ENCODE measurements around the gene AKR7A3. TPM values are rescaled to one million over a fixed set of nuclear protein-coding genes. Genes with fewer than 3 reads are reported as not detected.
A peak's percentile ranks its signal among the peaks of the same experiment; 100 is the strongest.
"Not testable (repeated sequence)": the region's sequence is repeated elsewhere in the genome, so short reads cannot be mapped to it uniquely, and the experiment has no call there.

The AKR7A3 gene
- polyA plus RNA-seq, 1 donor from 2014 or later = 0.20 TPM

DNA sequence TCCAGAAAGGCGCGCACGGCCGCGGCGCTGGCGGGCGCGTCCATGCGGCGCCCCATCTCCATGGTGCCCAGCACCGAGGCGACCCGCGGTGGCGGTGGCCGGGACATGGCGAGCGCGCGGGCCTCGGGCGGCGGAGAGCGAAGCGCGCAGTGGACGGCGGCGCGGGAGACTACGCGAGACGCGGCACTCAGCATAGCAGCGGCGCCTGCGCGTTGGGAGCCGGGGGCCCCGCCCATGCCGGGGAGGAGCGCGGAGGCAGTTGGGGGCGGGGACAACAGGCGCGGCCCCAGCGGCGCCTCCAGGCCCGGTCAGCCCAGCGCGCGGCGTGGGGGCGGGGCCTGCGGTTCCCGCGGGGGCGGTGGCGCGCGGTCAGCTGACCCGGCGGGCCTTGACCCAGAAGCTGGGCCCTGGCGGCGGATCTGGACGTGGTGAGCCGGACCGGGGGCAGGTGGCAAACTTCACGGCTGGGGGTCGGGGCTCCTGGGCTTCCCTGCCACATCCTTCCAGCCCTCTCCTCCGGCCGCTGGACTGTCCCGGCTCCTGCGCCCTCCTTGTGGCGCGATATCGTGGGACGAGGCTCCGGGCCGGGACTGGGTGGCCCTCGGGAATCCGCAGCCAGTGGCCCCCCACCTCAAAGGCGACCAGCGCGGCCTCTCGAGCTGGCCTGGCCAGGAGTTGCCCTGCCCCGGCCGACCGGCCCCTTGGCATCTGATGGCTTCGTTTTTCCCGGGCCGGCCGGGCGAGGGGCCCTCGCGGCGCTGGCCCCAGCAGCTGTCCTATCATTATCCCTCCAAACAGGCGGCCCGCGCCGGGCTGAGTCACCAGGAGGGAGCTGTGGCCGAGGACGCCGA, 23.6 kb upstream of the AKR7A3 start, which contains the start of the genes AKR7A2 and SLC66A1:
TSS of gene AKR7A2 (minus strand) at position 214 of the 851 bp plus-strand sequence. CDS start at position 194, 20 bp downstream.
TSS of gene SLC66A1 (plus strand) at position 396 of the 851 bp plus-strand sequence. CDS start 5,352 bp downstream, outside the sequence.
- Mint-ChIP-seq H3K27me3 (no peaks in the 10 kb centered on the region), H3K27ac (peak within 1 kb of the TSS; percentile 94 to 98 (median 96)), H3K36me3 (peaks cover 6% of the 10 kb centered on the region), H3K4me3 (peak within 1 kb of the TSS; percentile 84 to 94 (median 91)), H3K9me3 (no peaks in the 10 kb centered on the region), H3K4me1 (peaks cover 45 to 54% (median 46%) of the 10 kb centered on the region in 3 donors)

GRCh38 chr1:19311503-19311930, 22.9 kb upstream of the AKR7A3 start:
- peaks cover 42 to 53% (median 45%) of the 10 kb centered on the region in 3 donors for H3K4me1 Mint-ChIP-seq
- peaks cover 8% of the 10 kb centered on the region for H3K36me3 Mint-ChIP-seq
- H3K9me3 Mint-ChIP-seq = no peaks in the 10 kb centered on the region
- H3K4me3 Mint-ChIP-seq = peak overlapping the region; percentile 62 to 94 (median 88)
- peak overlapping the region in 2 of 3 donors; percentile 3 to 48 for H3K27ac Mint-ChIP-seq
- no peaks in the 10 kb centered on the region for H3K27me3 Mint-ChIP-seq

- Mint-ChIP-seq H3K9me3 (no peaks in the 10 kb centered on the region), H3K27ac (peak overlapping the region in 2 of 3 donors; percentile 3 to 48)
Observed at GRCh38 chr1:19310720-19311502, 22.3 kb upstream of the AKR7A3 start.

GRCh38 chr1:19310061-19310460, 21.5 kb upstream of the AKR7A3 start:
- Mint-ChIP-seq H3K36me3 (peaks cover 8% of the 10 kb centered on the region), H3K27me3 (no peaks in the 10 kb centered on the region), H3K4me3 (peak overlapping the region; percentile 5 to 84 (median 44)), H3K4me1 (peaks cover 29 to 38% (median 34%) of the 10 kb centered on the region in 3 donors), H3K9me3 (no peaks in the 10 kb centered on the region), H3K27ac (peak overlapping the region in 1 of 3 donors; percentile 3)

More at GRCh38 chr1:19310720-19311502, 22.3 kb upstream of the AKR7A3 start:
- peaks cover 8% of the 10 kb centered on the region for H3K36me3 Mint-ChIP-seq
- H3K4me3 Mint-ChIP-seq = peak overlapping the region; percentile 62 to 94 (median 88)
- peaks cover 35 to 47% (median 40%) of the 10 kb centered on the region in 3 donors for H3K4me1 Mint-ChIP-seq
- H3K27me3 Mint-ChIP-seq = no peaks in the 10 kb centered on the region

DNA sequence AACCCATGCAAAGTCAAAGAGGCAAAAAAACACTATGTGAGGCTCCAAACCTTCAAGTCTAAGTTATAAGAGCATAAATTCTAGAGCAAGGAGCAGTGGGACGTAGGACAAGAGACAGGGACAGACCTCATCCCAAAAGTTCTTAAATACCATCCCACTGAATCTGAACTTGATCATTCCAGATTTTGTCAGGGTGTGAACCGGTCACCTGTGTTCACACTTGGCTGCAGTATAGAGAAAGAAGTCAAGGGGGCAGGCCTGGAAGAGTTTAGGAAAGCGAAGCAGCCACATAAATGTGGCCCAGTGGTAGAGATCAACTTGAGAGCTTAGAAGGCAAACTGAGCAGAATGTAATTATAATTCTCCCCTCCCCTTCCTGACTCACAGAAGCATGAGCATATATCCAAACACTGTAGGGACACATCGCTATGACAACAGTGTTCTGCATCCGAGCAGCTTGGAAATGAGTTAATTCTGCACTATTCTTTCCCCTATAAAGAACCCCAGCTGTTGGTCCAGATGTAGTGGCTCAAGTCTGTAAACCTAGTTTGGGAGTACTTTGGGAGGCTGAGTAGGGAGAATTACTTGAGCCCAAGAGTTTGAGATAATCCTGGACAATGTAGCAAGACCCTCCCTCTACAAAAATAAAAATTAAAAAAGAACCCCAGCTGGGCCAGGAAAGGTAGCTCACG, 20.7 kb upstream of the AKR7A3 start:
- Mint-ChIP-seq H3K36me3 (peaks cover 10% of the 10 kb centered on the region), H3K4me1 (peaks cover 27 to 31% (median 30%) of the 10 kb centered on the region in 3 donors), H3K27me3 (no peaks in the 10 kb centered on the region), H3K9me3 (no peaks in the 10 kb centered on the region), H3K27ac (peak overlapping the region in 1 of 3 donors; percentile 72), H3K4me3 (peak overlapping the region in 3 of 4 donors; percentile 8 to 87 (median 65))

GRCh38 chr1:19308509-19308907, 19.9 kb upstream of the AKR7A3 start:
- peaks cover 10% of the 10 kb centered on the region for H3K36me3 Mint-ChIP-seq
- H3K27ac Mint-ChIP-seq = peak overlapping the region in 1 of 3 donors; percentile 72
- H3K4me3 Mint-ChIP-seq = peak overlapping the region in 1 of 4 donors; percentile 87
- H3K9me3 Mint-ChIP-seq = no peaks in the 10 kb centered on the region
- peaks cover 21 to 23% (median 23%) of the 10 kb centered on the region in 3 donors for H3K4me1 Mint-ChIP-seq
- no peaks in the 10 kb centered on the region for H3K27me3 Mint-ChIP-seq

- Mint-ChIP-seq H3K36me3 (peaks cover 10% of the 10 kb centered on the region), H3K9me3 (no peaks in the 10 kb centered on the region), H3K27ac (no peak overlapping the region), H3K4me1 (peaks cover 15 to 18% (median 18%) of the 10 kb centered on the region in 3 donors), H3K4me3 (peak overlapping the region in 1 of 4 donors; percentile 64), H3K27me3 (no peaks in the 10 kb centered on the region)
Observed at GRCh38 chr1:19307794-19308508, 19.4 kb upstream of the AKR7A3 start.

- Mint-ChIP-seq H3K27me3 (no peaks in the 10 kb centered on the region), H3K36me3 (peaks cover 13% of the 10 kb centered on the region), H3K27ac (peak overlapping the region in 1 of 3 donors; percentile 43), H3K4me1 (peaks cover 14 to 16% (median 15%) of the 10 kb centered on the region in 3 donors), H3K4me3 (peak overlapping the region in 1 of 4 donors; percentile 39), H3K9me3 (no peaks in the 10 kb centered on the region)
Observed at GRCh38 chr1:19306941-19307340, 18.4 kb upstream of the AKR7A3 start.

- Mint-ChIP-seq H3K4me1 (peaks cover 10 to 12% (median 11%) of the 10 kb centered on the region in 3 donors), H3K4me3 (no peak overlapping the region), H3K9me3 (no peaks in the 10 kb centered on the region), H3K27ac (peak overlapping the region in 1 of 3 donors; percentile 35), H3K27me3 (no peaks in the 10 kb centered on the region), H3K36me3 (peaks cover 8% of the 10 kb centered on the region)
Observed at GRCh38 chr1:19305880-19306279, 17.3 kb upstream of the AKR7A3 start.

DNA sequence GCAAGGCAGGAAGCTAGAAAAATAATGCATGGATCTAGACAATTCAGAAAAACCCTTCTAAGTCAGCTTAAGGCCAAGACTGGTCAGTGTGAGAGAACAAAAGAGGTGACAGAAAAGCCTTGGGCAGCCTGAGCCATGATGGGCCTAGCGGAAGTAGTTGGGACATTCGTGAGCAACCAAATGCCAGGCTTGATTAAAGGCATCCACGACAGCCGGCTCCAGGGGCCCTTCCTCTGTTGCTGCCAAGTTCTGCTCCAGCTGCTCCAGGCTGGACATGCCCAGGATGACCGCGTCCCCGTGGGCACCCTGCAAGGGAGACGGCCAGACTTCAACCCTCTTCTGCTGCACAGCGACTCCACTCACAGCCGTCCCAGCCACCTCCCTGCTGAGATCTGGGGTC, 15.5 kb upstream of the AKR7A3 start:
- not testable (repeated sequence) for H3K36me3 Mint-ChIP-seq, H3K27me3 Mint-ChIP-seq, H3K4me1 Mint-ChIP-seq, H3K27ac Mint-ChIP-seq, H3K9me3 Mint-ChIP-seq, H3K4me3 Mint-ChIP-seq

- Mint-ChIP-seq H3K36me3 (peaks cover 10% of the 10 kb centered on the region), H3K27ac (no peak overlapping the region), H3K4me3 (no peak overlapping the region), H3K9me3 (peaks cover 0 to 7% (median 3%) of the 10 kb centered on the region in 3 donors), H3K27me3 (no peaks in the 10 kb centered on the region), H3K4me1 (peaks cover 0 to 4% (median 0%) of the 10 kb centered on the region in 3 donors)
Observed at GRCh38 chr1:19300211-19300610, 11.6 kb upstream of the AKR7A3 start.

DNA sequence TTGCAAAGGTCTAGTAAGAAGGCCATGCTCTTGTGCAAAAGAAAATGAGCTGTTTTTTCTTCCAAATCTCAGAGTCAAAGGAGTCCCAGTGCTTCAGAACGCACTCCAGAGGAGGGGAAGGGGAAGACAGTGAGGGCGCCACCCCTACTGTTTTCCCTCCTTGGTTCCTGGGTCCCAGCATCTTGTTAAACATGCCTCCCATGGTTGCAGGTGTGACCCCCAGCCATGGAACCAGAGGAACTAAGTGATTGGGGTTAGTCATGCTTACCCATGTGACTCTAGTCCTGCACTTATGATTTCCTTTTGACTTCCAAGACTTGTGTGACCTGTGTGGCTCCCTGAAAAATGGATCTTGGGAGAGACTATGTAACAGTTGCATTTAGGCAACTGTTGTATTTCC, 6.1 kb upstream of the AKR7A3 start:
- H3K27me3 Mint-ChIP-seq = no peaks in the 10 kb centered on the region

GRCh38 chr1:19289244-19289643, 674 bp upstream of the AKR7A3 start:
- Mint-ChIP-seq H3K9me3 (peaks cover 0 to 4% (median 2%) of the 10 kb centered on the region in 3 donors), H3K4me3 (peak overlapping the region; percentile 60 to 87 (median 67)), H3K27ac (no peak overlapping the region), H3K36me3 (peaks cover 8% of the 10 kb centered on the region), H3K27me3 (peaks cover 2% of the 10 kb centered on the region), H3K4me1 (peaks cover 0 to 3% (median 0%) of the 10 kb centered on the region in 3 donors)

More for the DNA sequence above, 6.1 kb upstream of the AKR7A3 start:
- H3K27ac Mint-ChIP-seq = no peak overlapping the region
- peaks cover 14% of the 10 kb centered on the region for H3K36me3 Mint-ChIP-seq
- H3K4me1 Mint-ChIP-seq = no peaks in the 10 kb centered on the region
- no peak overlapping the region for H3K4me3 Mint-ChIP-seq
- H3K9me3 Mint-ChIP-seq = peaks cover 2 to 19% (median 12%) of the 10 kb centered on the region in 3 donors
